HK-2 (cell line): ENCODE measurements around the gene EEFSEC.
"Not testable (repeated sequence)": the region's sequence is repeated elsewhere in the genome, so short reads cannot be mapped to it uniquely, and the experiment has no call there.

Experiments used
- DNase-seq: peaks from one replicate; pipeline ENCODE4 v3.0.0-alpha.2; 2018; ENCODE audit not compliant: unreplicated experiment

The EEFSEC gene

DNA sequence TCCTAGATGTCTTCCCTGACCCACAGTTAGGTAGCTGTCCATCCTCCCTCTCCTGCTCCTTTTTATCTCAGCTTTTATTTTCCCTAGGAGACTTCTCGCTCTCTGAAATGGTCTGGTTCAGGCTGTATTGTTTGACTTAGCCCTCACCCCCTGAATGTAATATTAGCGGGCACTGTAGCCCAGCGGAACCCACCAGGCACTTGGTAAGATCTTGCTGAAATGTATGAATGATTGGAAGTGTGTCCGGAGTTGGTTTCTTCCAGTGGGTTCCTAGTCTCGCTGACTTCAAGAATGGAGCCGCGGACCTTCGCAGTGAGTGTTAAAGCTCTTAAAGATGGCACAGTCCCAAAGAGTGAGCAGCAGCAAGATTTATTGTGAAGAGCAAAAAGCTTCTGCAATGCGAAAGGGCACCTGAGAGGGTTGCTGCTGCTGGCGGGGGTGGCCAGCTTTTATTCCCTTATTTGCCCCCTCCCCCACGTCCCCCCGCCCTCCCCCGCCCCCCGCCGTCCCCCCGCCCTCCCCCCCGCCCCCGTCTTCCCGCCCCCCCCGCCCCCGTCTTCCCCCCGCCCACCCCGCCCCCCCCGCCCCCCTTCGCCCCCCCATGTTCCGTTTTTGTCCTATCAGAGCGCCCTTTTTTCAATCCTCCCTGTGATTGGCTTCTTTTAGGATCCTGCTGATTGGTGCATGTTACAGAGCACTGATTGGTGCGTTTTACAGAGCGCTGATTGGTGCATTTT lies 694 bp upstream of the EEFSEC start:
- no peak for DNase-seq

GRCh38 chr3:128154354-128154753 lies 1.1 kb downstream of the EEFSEC start:
- not testable (repeated sequence) for DNase-seq

DNA sequence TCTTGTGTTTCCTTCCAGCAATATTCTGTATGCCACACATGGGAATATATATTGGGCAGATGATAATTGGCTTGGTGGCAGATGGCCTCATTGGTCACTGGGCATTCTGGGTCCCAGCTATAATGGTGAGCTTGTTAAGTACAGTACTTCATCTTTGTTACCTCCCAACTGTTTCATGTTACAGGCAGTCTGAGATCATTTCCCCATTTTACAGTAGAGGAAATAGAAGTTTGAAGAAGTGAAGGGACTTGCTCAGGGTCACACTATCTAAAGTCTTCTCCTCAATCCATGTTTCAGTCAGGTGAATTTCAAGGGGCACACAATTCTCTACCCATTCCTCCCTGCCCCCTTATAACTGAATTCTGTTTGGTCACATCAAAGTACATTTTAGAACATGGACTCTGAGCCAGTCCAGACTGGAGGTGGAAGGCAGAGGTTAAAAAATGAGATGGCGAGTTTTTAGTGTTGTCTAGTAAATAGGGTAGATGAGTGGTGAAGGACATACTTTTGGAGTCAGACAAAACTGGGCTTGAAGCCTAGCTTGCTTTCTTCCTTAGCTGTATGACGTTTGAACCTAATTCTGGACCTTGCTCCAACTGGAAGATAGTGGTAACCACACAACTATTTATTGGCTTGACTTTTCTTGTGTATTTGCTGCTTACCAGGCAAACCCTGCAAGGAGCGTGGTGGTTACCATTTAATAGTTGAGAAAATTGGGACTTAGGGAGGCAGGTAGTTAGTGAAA lies 2.5 kb downstream of the EEFSEC start:
- DNase-seq = no peak

DNA sequence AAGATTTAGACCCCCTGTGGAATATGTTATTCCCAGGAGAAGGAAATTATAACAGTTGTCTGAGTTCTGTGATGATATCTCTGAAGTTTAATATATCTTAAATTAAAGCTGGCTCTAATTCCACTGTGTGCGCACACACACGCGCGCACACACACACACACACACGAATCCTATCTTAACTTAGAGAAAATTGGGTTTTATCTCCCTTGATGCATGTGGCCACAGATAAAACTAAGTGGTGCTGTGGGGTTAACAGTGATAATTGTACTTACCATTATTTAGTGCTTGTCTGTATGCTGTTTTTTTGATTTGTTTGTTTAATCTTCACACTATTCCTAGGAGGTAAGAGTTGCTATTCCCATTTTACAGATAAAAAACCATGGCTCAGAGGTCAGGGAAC lies 7.4 kb downstream of the EEFSEC start:
- DNase-seq = no peak

GRCh38 chr3:128163432-128163831 lies 10.2 kb downstream of the EEFSEC start:
- DNase-seq = no peak

DNA sequence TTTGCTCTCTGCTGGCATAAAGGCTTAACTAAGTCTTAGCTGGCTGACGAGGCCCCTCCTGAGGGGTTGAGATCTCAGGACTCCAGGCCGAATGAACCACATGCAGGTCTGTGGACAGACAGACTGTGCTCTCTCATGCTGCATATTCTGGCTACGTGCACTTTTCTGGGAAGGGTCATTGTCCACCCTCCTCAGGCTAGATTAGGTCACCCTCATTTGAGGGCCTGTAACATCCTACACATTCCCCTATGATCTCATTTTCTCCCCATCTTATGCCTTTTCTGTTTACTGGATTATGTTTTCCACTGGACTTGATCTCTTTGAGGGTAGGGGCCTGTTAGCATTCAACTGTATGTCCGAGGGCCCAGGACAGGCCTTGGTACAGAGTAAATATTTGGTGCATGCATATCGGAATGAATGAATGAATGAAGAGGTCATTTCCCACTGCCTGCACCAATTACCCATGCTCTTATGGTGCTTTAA lies 13.7 kb downstream of the EEFSEC start:
- no peak for DNase-seq

GRCh38 chr3:128167646-128167972 lies 14.3 kb downstream of the EEFSEC start:
- no peak for DNase-seq

DNA sequence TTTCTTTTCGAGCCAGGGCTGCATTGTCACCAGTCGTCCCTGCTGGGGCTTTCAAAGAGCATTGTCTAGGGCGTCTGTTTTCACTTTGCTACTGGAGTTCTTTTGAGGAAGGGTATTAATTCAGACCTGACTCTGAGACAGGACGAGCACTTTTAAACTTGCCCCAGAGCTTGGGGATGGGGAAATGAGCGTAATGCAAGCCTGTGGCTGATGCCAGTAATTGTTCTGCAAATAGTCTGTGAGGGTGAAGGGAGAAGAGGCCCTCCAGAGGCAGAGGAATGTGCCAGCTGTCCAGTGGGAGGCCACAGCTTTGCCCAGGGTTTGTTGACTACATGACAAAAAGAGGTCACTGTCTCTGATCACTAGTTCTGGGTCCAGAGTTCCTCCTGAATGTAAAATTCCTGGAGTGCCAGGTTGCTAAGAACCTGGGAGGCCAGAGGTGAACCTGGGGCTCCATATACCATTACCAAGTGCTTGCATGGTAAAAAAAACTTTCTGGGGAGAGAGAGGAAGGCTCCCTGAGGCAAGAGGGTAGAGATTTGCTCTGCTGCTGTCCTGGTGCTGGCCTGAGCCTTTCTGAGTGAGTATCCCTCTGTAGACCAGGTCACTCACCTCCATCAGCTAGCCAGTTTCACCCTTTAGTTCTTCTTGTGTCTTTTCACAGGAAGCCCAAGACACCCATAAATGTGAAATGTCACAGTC lies 14.8 kb downstream of the EEFSEC start:
- no peak for DNase-seq

DNA sequence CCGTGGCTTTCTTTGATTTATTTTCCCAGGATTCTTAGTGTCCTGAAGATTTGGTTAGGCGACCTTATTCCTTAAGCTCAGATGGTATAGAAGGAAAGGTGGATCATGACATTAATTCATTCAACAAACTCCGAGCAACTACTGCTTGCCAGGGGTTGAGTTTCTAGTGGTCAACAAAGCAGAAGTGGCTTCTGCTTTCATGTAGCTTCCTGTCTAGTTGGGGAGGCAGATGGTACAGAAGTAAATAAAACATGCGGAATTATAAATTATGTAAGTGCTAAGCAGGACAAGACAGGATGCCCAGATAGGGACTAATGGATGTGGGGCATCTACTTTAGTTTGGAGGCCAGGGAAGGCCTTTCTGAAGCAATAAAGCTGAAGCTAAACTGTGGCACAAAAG lies 15.6 kb downstream of the EEFSEC start:
- DNase-seq = no peak

DNA sequence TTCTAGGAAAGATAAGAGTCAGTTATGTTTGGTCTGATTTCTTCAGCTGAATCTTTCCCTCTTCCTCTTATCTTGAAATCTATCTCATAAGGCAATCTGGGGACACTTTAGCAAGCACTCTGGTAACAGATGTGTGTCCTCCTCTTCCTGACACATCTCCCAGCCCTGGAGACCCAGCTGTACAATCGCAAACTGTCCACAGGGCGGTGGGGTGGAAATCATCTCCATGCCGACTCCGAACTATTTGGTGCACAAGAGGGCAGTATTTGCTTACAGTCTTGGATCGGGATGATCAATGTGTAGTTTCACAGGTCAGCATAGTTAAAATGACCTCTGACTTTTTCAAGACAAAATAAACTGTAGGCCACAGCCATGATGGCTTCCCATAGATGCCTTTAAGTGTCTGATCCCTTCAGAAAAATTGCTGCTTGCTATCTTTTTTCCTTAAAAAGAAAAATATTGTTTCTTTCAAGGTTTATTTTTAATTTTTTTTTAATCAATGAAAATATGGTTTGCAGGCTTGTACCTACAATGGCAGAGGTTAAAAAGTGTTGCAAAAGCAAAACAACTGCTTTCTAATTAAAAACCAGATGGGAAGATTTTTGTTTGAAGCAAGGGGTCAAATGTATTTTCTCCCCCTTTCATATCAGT lies 17.7 kb downstream of the EEFSEC start:
- DNase-seq = peak; percentile 77

- DNase-seq = no peak
These were observed 19.9 kb downstream of the EEFSEC start for GRCh38 chr3:128173200-128173599.

GRCh38 chr3:128173849-128174248 lies 20.6 kb downstream of the EEFSEC start:
- no peak for DNase-seq

DNA sequence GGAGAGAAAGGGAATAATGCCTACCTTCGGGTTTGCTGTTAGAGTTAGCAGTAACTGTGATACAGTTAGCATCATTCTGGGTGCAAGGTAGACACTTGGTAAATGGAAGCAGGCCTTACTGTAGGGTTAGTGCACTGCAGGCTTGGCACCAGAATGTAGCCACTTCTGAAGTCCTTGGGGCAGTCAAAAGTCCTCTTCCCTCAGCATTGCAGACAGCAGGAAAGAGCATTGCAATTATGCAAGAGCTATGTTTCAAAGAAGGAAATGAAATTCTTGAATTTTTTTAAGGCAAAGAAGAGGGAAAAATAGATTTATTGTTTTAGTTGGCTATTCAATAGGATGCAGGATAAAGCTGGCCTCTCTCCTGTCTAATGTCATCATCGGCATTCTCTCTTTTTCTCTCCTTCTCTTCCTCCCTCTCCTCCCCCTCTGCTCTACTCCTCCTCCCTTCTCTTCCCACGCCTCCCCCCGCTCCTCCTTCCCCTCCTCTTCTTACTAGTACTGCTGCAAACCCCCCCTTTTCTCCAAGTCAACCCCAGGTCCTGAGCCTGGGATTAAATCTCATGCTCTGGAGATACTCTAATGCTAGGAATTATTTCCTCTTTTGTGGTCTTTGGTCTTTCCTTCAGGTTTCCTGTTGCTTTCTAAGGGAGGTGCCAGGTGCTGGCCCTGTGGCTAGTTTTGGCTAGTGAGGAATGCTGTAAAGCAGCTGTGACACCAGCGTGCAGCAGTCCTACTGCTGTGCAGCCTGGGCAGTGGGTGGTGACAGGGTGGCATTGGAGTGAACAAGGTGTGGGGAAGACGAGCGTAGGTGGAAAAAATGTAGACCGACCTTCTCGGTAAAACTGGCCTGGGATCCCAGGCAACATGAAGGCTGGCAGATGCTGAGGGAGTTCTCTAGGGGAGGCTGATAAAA lies 21.7 kb downstream of the EEFSEC start:
- DNase-seq = no peak

DNA sequence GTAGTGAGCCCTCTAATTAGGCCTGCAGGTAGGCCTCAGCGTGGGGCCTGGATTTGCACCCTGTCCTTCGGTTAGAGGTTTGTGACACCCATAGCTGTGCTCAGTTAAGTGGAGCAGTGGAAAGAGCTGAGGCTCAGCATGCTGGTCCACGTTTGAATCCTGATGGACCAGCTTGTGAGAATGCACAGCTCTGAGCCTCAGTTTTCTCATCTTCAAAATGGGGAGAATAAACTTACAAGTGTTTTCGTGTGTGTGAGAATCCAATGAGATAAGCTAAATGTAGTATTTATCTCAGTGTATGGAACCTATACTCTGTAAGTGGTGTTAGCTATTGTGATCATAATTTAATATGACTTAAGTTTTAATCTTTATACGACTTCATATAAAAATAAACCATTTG lies 22.5 kb downstream of the EEFSEC start:
- DNase-seq = no peak

GRCh38 chr3:128176276-128176833 lies 23.1 kb downstream of the EEFSEC start:
- DNase-seq = no peak

- no peak for DNase-seq
These were observed 24.6 kb downstream of the EEFSEC start for GRCh38 chr3:128177865-128178264.

DNA sequence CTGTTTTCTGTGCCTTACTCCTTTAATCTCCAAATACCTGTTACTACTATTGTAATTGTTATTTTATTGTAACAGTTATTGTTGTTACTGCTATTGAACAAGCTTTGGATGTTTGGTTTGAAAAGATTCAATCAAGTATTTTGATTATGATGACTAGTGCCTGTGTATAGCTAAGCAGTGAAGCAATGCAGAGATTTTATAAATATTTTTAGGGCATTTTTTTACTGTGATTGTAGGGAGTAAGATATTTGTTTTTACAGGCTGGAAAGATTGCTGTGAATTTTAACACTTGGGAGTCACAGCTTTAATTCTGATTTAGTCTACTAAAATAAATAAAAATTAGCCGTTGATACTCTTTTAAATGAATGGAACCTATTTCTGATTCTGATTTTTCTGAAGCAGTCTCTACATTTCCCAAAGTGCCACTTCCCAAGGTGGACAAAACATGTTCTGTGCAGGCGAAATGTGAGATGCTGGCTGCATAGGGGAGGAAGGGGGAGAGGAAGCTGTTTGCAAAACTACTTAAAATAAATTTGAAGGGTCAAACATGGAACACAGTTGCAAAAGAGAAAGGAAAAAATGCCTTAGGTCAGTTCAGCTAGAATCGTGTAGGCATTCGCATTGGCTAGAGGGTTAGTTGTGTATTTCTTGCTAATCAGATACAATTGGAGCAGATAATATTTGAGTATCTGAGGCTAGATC lies 25.7 kb downstream of the EEFSEC start:
- DNase-seq = no peak

DNA sequence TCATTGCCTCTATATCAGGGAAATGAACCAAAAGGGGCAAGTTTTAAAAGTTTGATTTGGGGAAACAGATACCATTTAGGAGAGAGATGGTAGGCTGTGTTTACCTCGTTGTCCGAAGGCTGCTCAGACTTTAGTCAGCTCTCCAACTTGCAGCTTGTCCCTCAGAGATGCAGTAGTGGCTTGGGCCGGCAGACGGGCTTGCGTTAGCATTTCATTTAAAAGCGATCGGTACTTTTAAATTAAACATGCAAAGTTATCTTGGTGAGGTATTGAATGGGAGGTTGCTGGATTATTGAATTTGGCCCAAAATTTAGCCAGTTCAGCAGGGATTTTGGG lies 26.2 kb downstream of the EEFSEC start:
- no peak for DNase-seq

GRCh38 chr3:128180436-128180835 lies 27.2 kb downstream of the EEFSEC start:
- DNase-seq = no peak

DNA sequence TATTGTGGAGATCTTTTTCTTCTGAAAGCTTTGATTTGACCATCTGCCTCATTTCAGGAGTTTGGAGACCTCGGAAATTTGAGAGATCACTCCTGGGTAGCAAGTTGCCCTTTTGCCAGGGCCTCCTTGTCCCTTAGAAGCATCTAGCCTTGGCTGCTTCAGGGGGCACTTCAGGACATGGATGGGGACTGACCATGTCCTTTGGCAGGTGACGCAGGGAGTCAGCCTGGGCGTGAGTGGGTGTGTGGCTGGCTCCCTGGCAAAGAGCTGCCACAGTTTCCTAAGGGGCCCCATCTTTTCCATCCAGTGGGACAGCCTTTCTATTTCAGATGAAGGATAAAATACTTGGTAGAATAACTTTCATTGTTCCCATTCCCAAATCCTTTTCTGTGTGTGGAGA lies 27.6 kb downstream of the EEFSEC start:
- no peak for DNase-seq
